IPS-15b (cell line): Measurements from ENCODE around the gene RCE1.

Source experiments
- H3K27me3 ChIP-seq: one replicate; pipeline ENCODE4 v1.6.1; 2013; ENCODE audit warnings: low read length; ENCODE audit not compliant: control insufficient read depth, insufficient read depth
- H3K36me3 ChIP-seq: one replicate; pipeline ENCODE4 v1.6.1; 2013; ENCODE audit warnings: low read length; ENCODE audit not compliant: control insufficient read depth, insufficient read depth
- H3K4me1 ChIP-seq: one replicate; pipeline ENCODE4 v1.6.1; 2013; ENCODE audit warnings: mild to moderate bottlenecking, low read length; ENCODE audit not compliant: control insufficient read depth, insufficient read depth
- H3K4me3 ChIP-seq: one replicate; pipeline ENCODE4 v1.5.1; 2013; ENCODE audit warnings: low read depth, low read length
- H3K9ac ChIP-seq: one replicate; pipeline ENCODE4 v1.6.1; 2013; ENCODE audit warnings: low read depth, mild to moderate bottlenecking, low read length
- H3K9me3 ChIP-seq: one replicate; pipeline ENCODE4 v1.6.1; 2013; ENCODE audit warnings: mild to moderate bottlenecking, low read length; ENCODE audit not compliant: control insufficient read depth, insufficient read depth

Gene RCE1

DNA sequence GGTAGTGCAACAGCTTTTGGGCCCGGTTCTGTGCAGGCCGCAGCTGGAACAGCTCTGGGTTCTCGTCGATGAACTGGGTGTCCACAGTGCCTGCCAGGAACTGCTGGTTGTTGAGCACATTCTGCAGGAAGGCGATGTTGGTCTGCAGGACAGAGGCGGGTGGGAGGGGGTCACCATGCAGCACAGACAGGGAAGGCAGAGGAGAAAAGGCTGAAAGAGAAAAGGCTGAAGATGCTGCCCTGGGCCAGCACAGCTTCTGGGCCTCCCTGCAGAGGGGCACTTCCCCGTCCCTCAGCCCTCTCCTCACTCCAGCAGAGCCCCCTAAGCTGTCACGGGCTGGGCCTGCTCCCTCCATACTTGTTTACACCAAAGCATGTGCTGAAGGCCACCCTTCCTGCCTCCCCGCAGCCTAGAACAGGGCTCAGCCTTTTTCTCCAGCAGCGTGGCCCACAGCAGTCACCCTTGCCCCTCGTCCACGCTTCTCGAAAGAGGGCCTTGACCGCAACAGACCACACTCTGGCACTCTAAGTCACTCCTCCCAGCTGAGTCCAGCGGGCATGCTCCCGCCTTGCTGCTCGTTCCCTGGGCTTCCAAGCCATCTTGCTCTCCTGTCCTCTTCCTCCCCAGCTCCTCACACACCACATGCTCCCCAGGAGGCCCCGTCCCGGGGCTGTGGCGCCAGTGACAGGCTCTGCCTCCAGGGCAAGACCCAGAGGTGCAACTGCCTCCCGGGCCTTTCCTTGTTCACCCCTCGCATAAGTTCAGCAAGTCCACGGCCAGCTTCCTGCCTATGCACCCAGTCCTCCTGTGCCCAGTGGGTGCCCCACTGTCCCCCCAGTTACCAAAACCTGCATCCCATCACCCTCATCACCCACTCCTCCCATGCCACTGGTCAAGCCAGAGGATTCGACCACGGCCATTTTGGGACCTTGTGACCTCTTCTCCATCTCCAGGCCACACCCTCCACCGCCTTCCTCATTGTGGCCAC is 10.3 kb downstream of the RCE1 start:
- H3K4me1 ChIP-seq = peaks cover 4% of the 10 kb centered on the region
- no peak overlapping the region for H3K9ac ChIP-seq
- no peaks in the 10 kb centered on the region for H3K9me3 ChIP-seq
- no peaks in the 10 kb centered on the region for H3K27me3 ChIP-seq
- H3K36me3 ChIP-seq = peaks cover 7% of the 10 kb centered on the region
- H3K4me3 ChIP-seq = no peak overlapping the region

DNA sequence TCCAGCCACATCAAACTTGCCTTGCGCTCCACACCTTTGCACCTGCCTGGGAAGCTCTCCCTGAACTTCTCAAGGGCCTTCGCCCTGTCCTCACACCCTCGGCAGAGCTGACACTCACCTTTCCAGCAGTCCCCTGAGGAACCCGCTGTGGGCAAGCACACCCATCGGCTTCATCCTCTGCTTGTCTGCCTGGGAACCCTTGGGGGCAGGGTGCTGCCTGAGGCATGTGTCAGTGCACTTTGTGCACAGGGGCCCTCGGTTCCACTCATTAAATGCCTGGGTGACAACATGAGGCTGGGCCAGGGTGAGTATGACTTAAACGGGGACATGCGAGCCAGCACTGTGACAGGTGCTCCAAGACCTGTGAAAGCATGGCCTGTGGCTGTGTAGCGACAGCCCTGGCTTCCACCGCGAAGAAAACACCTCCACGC is 11.0 kb downstream of the RCE1 start:
- Histone ChIP-seq H3K36me3 (peaks cover 6% of the 10 kb centered on the region), H3K27me3 (no peaks in the 10 kb centered on the region), H3K9me3 (no peaks in the 10 kb centered on the region), H3K4me3 (no peak overlapping the region), H3K9ac (no peak overlapping the region), H3K4me1 (peaks cover 4% of the 10 kb centered on the region)

DNA sequence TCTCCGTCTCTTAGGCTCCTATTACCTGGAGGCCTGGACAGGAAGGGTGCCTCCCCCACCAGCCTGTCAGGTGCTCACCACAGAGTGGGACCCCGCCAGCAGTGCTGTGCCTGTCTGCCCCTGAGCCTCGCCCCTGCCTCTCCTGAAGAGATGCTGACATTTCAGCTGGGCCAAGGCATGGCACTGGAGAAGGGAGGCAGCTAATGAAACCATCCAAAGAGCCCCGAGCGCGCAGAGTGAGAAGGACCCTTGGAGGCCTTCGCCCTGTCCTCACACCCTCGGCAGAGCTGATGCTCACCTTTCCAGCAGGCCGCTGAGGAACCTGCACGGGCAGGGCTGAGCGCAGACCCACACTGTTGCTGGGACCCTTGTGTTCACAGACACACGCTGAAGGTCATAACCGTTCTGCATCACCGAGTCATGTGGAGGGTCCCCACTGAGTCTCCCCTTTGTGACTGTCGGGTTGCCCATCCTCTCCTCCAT is 11.5 kb downstream of the RCE1 start:
- Histone ChIP-seq H3K9ac (no peak overlapping the region), H3K27me3 (no peaks in the 10 kb centered on the region), H3K9me3 (no peaks in the 10 kb centered on the region), H3K4me3 (no peak overlapping the region), H3K36me3 (peaks cover 10% of the 10 kb centered on the region), H3K4me1 (peaks cover 4% of the 10 kb centered on the region)

DNA sequence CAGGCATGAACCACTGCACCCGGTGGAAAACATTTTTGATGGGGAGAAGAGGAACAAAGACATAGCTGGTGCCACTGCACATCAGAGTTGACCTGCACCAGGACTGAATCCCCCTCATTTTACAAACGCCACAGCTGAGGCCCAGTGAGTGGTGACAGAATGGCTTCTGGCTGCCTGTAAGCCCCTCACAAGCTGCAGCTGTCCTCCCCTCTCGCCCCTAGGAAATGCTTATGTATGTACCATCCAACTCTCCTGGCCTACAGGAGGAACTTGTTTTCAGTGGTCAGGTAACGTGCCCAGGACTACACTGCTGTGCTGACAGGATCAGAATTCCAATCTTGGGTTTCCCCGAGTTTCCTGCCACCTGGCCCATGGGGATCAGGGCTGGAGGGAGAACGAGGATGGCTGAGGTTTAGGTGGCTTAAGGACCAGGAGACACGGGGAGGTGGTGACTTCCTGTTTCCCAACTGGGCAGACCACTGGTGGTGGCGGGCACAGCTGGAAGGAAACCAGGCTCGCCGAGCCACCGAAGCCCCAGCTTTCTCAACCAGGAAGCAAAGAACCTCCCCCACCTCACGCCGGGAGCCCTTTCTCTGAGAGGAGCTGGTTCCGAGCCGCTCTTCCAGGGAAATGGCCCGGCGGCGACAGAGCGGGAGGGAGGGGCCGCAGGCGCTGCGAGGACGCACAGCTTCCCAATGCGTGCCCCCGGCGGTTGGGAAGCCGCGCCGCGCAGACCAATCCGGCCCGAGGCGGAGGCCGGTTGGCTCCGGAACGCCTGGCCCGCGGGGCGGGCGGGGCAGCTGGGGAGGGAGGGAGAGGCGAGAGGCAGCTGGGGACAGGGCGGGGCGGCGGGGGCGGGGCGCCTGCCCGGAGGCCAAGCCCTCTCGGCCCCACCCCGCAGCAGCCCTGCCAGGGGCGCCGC is 12.6 kb downstream of the RCE1 start:
- peaks cover 10% of the 10 kb centered on the region for H3K36me3 ChIP-seq
- H3K9ac ChIP-seq = peak overlapping the region; percentile 71
- H3K9me3 ChIP-seq = no peaks in the 10 kb centered on the region
- peaks cover 4% of the 10 kb centered on the region for H3K4me1 ChIP-seq
- H3K4me3 ChIP-seq = peak overlapping the region; percentile 73
- H3K27me3 ChIP-seq = no peaks in the 10 kb centered on the region

- peak within 1 kb of the TSS; percentile 81 for H3K9ac ChIP-seq
- no peaks in the 10 kb centered on the region for H3K27me3 ChIP-seq
- no peaks in the 10 kb centered on the region for H3K9me3 ChIP-seq
- H3K4me1 ChIP-seq = peaks cover 4% of the 10 kb centered on the region
- H3K36me3 ChIP-seq = peaks cover 10% of the 10 kb centered on the region
- peak within 1 kb of the TSS; percentile 73 for H3K4me3 ChIP-seq
Observed at GRCh38 chr11:66856496-66857233, 13.4 kb downstream of the RCE1 start, which contains the start of gene LRFN4. TSS of gene LRFN4 (plus strand) at chr11:66857064. CDS start at chr11:66857745, 681 bp downstream.

GRCh38 chr11:66857234-66857926 is 14.1 kb downstream of the RCE1 start:
- H3K4me3 ChIP-seq = peak overlapping the region; percentile 42
- peaks cover 16% of the 10 kb centered on the region for H3K36me3 ChIP-seq
- H3K27me3 ChIP-seq = no peaks in the 10 kb centered on the region
- H3K9me3 ChIP-seq = no peaks in the 10 kb centered on the region
- peaks cover 4% of the 10 kb centered on the region for H3K4me1 ChIP-seq
- peak overlapping the region; percentile 81 for H3K9ac ChIP-seq

DNA sequence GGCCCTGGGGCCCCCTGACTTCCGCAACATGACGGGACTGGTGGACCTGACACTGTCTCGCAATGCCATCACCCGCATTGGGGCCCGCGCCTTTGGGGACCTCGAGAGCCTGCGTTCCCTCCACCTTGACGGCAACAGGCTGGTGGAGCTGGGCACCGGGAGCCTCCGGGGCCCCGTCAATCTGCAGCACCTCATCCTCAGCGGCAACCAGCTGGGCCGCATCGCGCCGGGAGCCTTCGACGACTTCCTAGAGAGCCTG is 14.6 kb downstream of the RCE1 start:
- Histone ChIP-seq H3K9me3 (no peaks in the 10 kb centered on the region), H3K36me3 (peaks cover 18% of the 10 kb centered on the region), H3K27me3 (no peaks in the 10 kb centered on the region), H3K4me1 (peaks cover 4% of the 10 kb centered on the region), H3K9ac (no peak overlapping the region), H3K4me3 (no peak overlapping the region)

- Histone ChIP-seq H3K27me3 (no peaks in the 10 kb centered on the region), H3K4me1 (peaks cover 4% of the 10 kb centered on the region), H3K4me3 (no peak overlapping the region), H3K9ac (no peak overlapping the region), H3K9me3 (no peaks in the 10 kb centered on the region), H3K36me3 (peaks cover 19% of the 10 kb centered on the region)
Observed at GRCh38 chr11:66858186-66858938, 15.1 kb downstream of the RCE1 start.

DNA sequence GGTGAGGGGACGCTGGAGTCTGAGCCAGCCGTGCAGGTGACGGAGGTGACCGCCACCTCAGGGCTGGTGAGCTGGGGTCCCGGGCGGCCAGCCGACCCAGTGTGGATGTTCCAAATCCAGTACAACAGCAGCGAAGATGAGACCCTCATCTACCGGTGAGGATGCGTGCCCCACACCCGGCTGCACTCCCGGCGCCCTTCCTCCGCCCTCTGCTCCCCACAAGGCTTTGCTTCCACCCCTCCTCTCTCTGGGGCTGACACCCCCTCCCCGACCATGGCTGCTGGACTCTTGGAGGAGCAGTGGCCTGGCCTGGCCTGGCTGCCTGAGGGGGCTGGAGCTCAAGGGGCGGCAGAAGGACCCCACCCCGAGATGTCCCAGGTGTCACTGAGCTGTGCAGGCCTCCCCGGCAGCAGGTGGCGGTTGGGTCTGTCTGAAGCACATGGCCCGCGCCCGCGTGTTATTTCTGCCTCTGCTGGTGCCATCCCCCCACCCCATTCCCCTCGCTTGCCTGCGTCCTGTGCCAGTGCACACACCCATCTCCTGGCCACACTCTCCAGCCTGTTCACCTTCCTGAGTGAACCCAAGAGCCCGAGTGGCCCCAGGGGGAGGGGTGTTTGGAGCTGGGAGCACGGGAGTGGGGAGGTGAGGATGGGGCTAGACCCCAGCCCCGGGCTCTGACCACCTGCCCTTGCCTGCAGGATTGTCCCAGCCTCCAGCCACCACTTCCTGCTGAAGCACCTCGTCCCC is 15.9 kb downstream of the RCE1 start:
- Histone ChIP-seq H3K36me3 (peaks cover 23% of the 10 kb centered on the region), H3K4me3 (no peak overlapping the region), H3K27me3 (no peaks in the 10 kb centered on the region), H3K9me3 (no peaks in the 10 kb centered on the region), H3K9ac (no peak overlapping the region), H3K4me1 (peaks cover 4% of the 10 kb centered on the region)
